Muscle layer of colon (tissue), 2 donors: ENCODE measurements around the gene DRGX.

Experiments used
- H3K27ac ChIP-seq: one replicate; pipeline ENCODE4 v1.7.0; 2013; ENCODE audit warnings: low read depth, mild to moderate bottlenecking, low read length, moderate library complexity
- H3K27me3 ChIP-seq, 2 donors: one replicate each; pipeline ENCODE4 v1.7.0; 2013; ENCODE audit warnings: low read length in 2 of 2, mild to moderate bottlenecking in 2 of 2; ENCODE audit not compliant: insufficient read depth in 2 of 2, control insufficient read depth in 1 of 2
- H3K36me3 ChIP-seq: one replicate; pipeline ENCODE4 v1.7.0; 2013; ENCODE audit warnings: mild to moderate bottlenecking, low read length; ENCODE audit not compliant: insufficient read depth
- H3K4me1 ChIP-seq: one replicate; pipeline ENCODE4 v1.7.0; 2013; ENCODE audit warnings: mild to moderate bottlenecking, low read length; ENCODE audit not compliant: insufficient read depth
- H3K4me3 ChIP-seq, 2 donors: one replicate each; pipeline ENCODE4 v1.7.0; 2013; ENCODE audit warnings: low read length in 2 of 2, low read depth in 1 of 2, mild to moderate bottlenecking in 1 of 2, moderate library complexity in 1 of 2
- H3K9ac ChIP-seq: one replicate; pipeline ENCODE4 v1.7.0; 2013; ENCODE audit warnings: low read length
- H3K9me3 ChIP-seq: one replicate; pipeline ENCODE4 v1.7.0; 2013; ENCODE audit warnings: mild to moderate bottlenecking, low read length
- donor health status: abdominal sarcoma.
- donor health status: Adenocarcinoma of cecum.

The DRGX gene

DNA sequence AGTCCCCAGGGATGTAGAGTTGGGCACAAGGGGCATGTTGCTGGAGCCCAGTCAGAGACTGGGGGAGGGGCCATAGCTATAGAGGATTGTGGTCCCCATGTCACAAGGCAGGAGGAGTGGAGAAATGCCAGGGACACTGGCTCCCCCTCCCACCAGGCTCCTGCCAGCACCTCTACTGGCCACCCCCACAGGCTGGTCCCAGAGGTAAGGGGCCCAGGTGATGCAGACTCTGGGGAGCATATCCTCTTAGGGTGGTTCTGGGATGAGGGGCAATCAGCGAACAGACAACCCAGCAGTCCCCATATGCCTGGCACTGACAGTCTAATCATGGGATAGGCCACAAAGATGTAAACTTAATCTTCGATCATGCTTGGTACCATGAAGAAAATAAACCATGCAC lies 75.7 kb downstream of the DRGX start:
- no peaks in the 10 kb centered on the region for H3K36me3 ChIP-seq
- H3K9me3 ChIP-seq, result no peaks in the 10 kb centered on the region
- H3K4me1 ChIP-seq, result no peaks in the 10 kb centered on the region
- H3K4me3 ChIP-seq, result no peak overlapping the region
- H3K27ac ChIP-seq, result no peak overlapping the region
- no peaks in the 10 kb centered on the region for H3K27me3 ChIP-seq
- no peak overlapping the region for H3K9ac ChIP-seq

GRCh38 chr10:49319206-49319605 lies 76.7 kb downstream of the DRGX start:
- Histone ChIP-seq H3K36me3 (no peaks in the 10 kb centered on the region), H3K4me3 (no peak overlapping the region), H3K27ac (no peak overlapping the region), H3K27me3 (no peaks in the 10 kb centered on the region), H3K9me3 (no peaks in the 10 kb centered on the region), H3K9ac (no peak overlapping the region), H3K4me1 (no peaks in the 10 kb centered on the region)

DNA sequence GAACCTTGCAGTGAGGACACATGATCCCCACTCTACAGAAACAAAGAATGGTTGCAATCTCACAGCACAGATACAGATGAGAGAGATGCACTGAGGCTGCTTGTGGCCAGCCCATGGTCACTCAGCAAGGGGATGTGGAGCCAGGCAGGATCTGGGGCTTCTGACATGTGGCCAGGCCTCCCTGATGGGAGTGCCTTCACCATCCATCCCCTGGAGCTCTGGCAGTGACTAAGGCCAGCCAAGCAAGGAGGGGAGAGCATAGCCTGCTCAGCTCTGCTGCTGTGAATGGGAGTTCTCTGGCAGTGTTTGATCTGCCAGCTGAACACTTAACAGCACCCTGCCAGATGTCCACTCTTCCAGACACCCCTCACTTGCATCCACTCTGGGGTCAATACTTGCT lies 77.1 kb downstream of the DRGX start:
- Histone ChIP-seq H3K27ac (no peak overlapping the region), H3K36me3 (no peaks in the 10 kb centered on the region), H3K9ac (no peak overlapping the region), H3K4me3 (no peak overlapping the region), H3K4me1 (no peaks in the 10 kb centered on the region), H3K27me3 (no peaks in the 10 kb centered on the region), H3K9me3 (no peaks in the 10 kb centered on the region)

- Histone ChIP-seq H3K9me3 (no peaks in the 10 kb centered on the region), H3K4me1 (no peaks in the 10 kb centered on the region), H3K27me3 (no peaks in the 10 kb centered on the region), H3K4me3 (no peak overlapping the region), H3K9ac (no peak overlapping the region), H3K27ac (no peak overlapping the region), H3K36me3 (no peaks in the 10 kb centered on the region)
Measured at GRCh38 chr10:49318028-49318427, 77.9 kb downstream of the DRGX start.

DNA sequence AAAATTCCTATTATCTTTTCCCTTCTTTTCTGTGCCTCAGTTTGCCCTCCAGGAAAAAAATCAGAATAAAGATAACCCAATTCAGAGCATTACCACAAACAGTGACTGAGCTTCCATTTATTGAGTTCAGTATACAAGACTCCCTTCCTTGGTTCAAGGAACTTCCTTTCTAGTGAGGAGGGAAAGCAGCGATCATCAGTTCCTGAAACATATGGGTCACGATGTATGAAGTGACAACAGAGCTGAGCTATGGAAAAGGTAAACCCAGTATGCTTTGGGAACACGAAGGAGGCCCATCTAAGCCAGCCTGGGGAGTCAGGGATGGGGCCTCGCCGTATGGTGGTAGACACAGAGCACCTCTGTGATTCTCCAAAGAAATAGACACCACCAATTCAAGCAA lies 81.1 kb downstream of the DRGX start:
- Histone ChIP-seq H3K9ac (no peak overlapping the region), H3K9me3 (no peaks in the 10 kb centered on the region), H3K27me3 (no peaks in the 10 kb centered on the region), H3K27ac (no peak overlapping the region), H3K4me1 (no peaks in the 10 kb centered on the region), H3K36me3 (no peaks in the 10 kb centered on the region), H3K4me3 (no peak overlapping the region)
